CD4-positive, alpha-beta T cell (primary cell): ENCODE data around the gene AGER. TPM values are rescaled to one million over a fixed set of nuclear protein-coding genes. Genes with fewer than 3 reads are reported as not detected.
"Not testable (repeated sequence)": the region's sequence is repeated elsewhere in the genome, so short reads cannot be mapped to it uniquely, and the experiment has no call there.

Experiments
- ATAC-seq: fragments of 200-7000 bp; cut with Tn5 transposase; one replicate; pipeline ENCODE4 v1.10.0; 2022; ENCODE audit warnings: mild to moderate bottlenecking; ENCODE audit not compliant: poor library complexity
- CTCF ChIA-PET: fragments of 350-600 bp; sonication (Branson Sonifier 250); formaldehyde crosslinking; loops from one replicate; lab custom pipeline; 2021; ENCODE audit warnings: antibody characterized with exemption, inconsistent platforms; lab: Charles Lee
- POLR2A ChIA-PET: fragments of 350-600 bp; sonication (Branson Sonifier 250); formaldehyde crosslinking; loops from one replicate; lab custom pipeline; 2021; ENCODE audit warnings: antibody characterized with exemption, inconsistent platforms; lab: Charles Lee
- DNase-seq, 14 experiments: peaks; one replicate each; pipeline ENCODE4 v3.0.0-alpha.2; 2013 to 2020; ENCODE audit warnings: mixed read lengths in 2 of 14
- H3K27ac ChIP-seq, 2 donors: one replicate each; pipeline versions ENCODE4 v1.5.1 to v1.7.0; 2013; ENCODE audit warnings: low read length in 2 of 2, low read depth in 1 of 2, mild to moderate bottlenecking in 1 of 2
- H3K27me3 ChIP-seq, 2 experiments: 1 replicate in 1 of 2; 2 replicates in 1 of 2; pipeline versions ENCODE4 v1.6.1 to v1.7.0; 2013; ENCODE audit warnings: low read length in 2 of 2, control low read depth in 1 of 2, mild to moderate bottlenecking in 1 of 2, moderate library complexity in 1 of 2; ENCODE audit not compliant: insufficient read depth in 2 of 2, control insufficient read depth in 1 of 2
- H3K36me3 ChIP-seq: one replicate; pipeline ENCODE4 v1.6.1; 2013; ENCODE audit warnings: low read length, control low read depth; ENCODE audit not compliant: insufficient read depth
- H3K4me1 ChIP-seq: one replicate; pipeline ENCODE4 v1.6.1; 2013; ENCODE audit warnings: low read length, control low read depth; ENCODE audit not compliant: insufficient read depth
- H3K4me3 ChIP-seq: one replicate; pipeline ENCODE4 v1.5.1; 2013; ENCODE audit warnings: mild to moderate bottlenecking, low read length, moderate library complexity
- H3K9me3 ChIP-seq, 2 experiments: 1 replicate in 1 of 2; 2 replicates in 1 of 2; pipeline versions ENCODE4 v1.6.1 to v1.7.0; 2013; ENCODE audit warnings: low read length in 2 of 2, mild to moderate bottlenecking in 2 of 2, control low read depth in 1 of 2, moderate library complexity in 1 of 2; ENCODE audit not compliant: control insufficient read depth in 1 of 2, insufficient read depth in 1 of 2
- H3K27ac Mint-ChIP-seq: one replicate; pipeline ENCODE4 v1.8.0; 2020; ENCODE audit warnings: mixed read lengths
- H3K27me3 Mint-ChIP-seq: one replicate; pipeline ENCODE4 v1.8.0; 2021; ENCODE audit warnings: mixed read lengths
- H3K36me3 Mint-ChIP-seq: one replicate; pipeline ENCODE4 v1.8.0; 2021; ENCODE audit warnings: low read depth, mixed read lengths
- H3K4me1 Mint-ChIP-seq: one replicate; pipeline ENCODE4 v1.8.0; 2021; ENCODE audit warnings: low read depth, mixed read lengths
- H3K4me3 Mint-ChIP-seq: one replicate; pipeline ENCODE4 v1.8.0; 2020; ENCODE audit warnings: mild to moderate bottlenecking, mixed read lengths
- H3K9me3 Mint-ChIP-seq: one replicate; pipeline ENCODE4 v1.8.0; 2020; ENCODE audit warnings: mixed read lengths
- intact Hi-C, 2 experiments: fragments of 100-400 bp; cut with DNase I in 1 of 2; cut with micrococcal nuclease in 1 of 2; formaldehyde crosslinking; loops; one replicate each; pipeline versions ENCODE4 v1.15.1 to v1.9.0; 2023 to 2025; cut with DNase I, micrococcal nuclease
- total RNA-seq, 174 experiments: library from RNA in 2 of 174; stranded (reverse) in 2 of 174; gene quantifications; one replicate each; pipeline ENCODE4 v1.2.3 and lab custom pipeline; 2021 to 2026
- TF ChIP-seq, protein P1 (sequence below): fragments of 200-600 bp; IDR thresholded peaks from one replicate; pipeline ENCODE4 v1.8.0; 2022; ENCODE audit warnings: antibody characterized with exemption, mild to moderate bottlenecking

Gene AGER
- total RNA-seq, 2 experiments from 2014 or later: 23.5 to 27.0 TPM

DNA sequence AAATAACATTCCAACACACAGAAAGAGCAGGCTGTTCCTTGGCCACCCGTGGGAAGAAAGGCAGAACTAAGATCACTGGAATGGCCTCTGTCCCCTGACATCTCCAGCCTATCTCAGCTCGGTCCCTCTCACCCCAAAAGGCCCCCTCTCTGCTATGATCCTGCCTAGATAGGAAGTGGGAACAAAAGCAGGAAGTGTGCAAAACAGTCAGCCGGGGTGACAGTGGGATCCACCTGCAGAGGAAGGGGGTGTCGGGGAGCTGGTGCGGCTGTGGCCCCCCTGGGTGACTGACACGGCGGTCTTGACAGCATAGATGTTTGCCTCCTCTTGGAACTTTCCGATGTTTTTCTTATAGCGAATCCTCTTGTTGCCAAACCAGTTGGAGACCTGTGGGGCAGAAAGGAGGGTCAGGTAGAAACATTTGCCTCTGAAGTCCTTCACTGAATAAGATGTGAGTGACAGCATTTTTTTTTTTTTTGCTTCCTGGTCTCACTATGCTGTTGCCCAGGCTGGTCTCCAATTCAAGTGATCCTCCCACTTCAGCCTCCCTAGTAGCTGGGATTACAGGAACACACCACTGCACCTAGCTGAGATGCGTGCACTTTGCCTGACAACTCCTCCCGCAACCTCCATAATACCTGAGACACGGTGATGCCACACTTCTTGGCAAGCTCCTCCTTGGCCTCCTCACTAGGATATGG, 3.1 kb upstream of the AGER start:
- peak overlapping the region; percentile 54 to 69 for H3K27ac ChIP-seq
- Mint-ChIP-seq H3K9me3 (no peaks in the 10 kb centered on the region), H3K36me3 (peaks cover 80% of the 10 kb centered on the region), H3K27me3 (no peaks in the 10 kb centered on the region), H3K4me1 (peaks cover 45% of the 10 kb centered on the region), H3K27ac (peak overlapping the region; percentile 91), H3K4me3 (peak overlapping the region; percentile 82)
- POLR2A ChIA-PET: interaction anchor here (0.9 to 12.1 kb wide), 3 partner anchors 8 to 785 kb away, joined by 3 to 242 read pairs (median 11); partner anchors contain the start of genes AGPAT1 and RNF5
- intact Hi-C loops: no loop called here
- ATAC-seq (no peak), DNase-seq (peak in 1 of 14 experiments; percentile 31)
- H3K9me3 ChIP-seq: no peaks in the 10 kb centered on the region
- no peak overlapping the region for H3K4me3 ChIP-seq
- H3K27me3 ChIP-seq: no peaks in the 10 kb centered on the region
- H3K36me3 ChIP-seq: peaks cover 64% of the 10 kb centered on the region
- CTCF ChIA-PET: no interaction called here
- H3K4me1 ChIP-seq: peaks cover 58% of the 10 kb centered on the region
- TF ChIP-seq, protein P1, sequence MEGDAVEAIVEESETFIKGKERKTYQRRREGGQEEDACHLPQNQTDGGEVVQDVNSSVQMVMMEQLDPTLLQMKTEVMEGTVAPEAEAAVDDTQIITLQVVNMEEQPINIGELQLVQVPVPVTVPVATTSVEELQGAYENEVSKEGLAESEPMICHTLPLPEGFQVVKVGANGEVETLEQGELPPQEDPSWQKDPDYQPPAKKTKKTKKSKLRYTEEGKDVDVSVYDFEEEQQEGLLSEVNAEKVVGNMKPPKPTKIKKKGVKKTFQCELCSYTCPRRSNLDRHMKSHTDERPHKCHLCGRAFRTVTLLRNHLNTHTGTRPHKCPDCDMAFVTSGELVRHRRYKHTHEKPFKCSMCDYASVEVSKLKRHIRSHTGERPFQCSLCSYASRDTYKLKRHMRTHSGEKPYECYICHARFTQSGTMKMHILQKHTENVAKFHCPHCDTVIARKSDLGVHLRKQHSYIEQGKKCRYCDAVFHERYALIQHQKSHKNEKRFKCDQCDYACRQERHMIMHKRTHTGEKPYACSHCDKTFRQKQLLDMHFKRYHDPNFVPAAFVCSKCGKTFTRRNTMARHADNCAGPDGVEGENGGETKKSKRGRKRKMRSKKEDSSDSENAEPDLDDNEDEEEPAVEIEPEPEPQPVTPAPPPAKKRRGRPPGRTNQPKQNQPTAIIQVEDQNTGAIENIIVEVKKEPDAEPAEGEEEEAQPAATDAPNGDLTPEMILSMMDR: no peak

DNA sequence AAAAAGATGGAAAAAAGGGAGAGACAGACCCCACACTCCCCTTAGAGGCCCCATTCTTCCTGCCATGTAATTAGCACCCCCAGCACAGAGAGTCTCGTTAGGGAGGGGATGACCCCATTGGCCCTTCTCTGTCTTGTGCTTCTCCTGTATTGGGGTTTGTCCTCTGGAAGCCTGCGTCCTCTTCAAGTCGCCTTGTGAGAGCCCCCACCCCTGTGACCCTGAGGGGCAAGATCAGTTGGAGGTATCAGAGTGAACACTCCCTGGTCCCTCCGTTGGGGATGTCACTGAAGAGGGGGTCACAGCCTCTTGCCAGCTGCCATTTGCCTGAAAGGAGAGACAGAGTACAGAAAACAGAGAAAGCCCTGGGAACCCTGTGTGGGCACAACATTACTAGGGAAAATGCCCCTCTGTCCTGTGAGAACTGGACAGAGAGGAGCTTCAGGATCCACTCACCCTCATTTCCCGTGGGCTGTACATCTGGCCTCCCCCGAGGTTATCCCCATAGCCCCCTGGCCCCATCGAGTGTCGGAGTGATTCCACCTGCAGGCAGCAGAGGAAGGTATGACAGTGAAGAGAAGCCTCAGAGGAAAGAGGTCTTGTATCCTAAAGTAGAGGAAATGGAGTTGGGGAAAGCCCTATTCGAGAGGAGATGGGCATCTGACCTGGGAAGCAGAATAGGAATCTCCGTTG, 2.2 kb upstream of the AGER start:
- ATAC-seq, CTCF ChIA-PET, H3K4me3 ChIP-seq, H3K9me3 ChIP-seq, H3K27me3 Mint-ChIP-seq, H3K27me3 ChIP-seq, DNase-seq, intact Hi-C loops, H3K9me3 Mint-ChIP-seq: not testable (repeated sequence)
- Mint-ChIP-seq H3K36me3 (peaks cover 80% of the 10 kb centered on the region), H3K27ac (peak overlapping the region; percentile 91), H3K4me3 (peak overlapping the region; percentile 82), H3K4me1 (peaks cover 41% of the 10 kb centered on the region)
- peaks cover 68% of the 10 kb centered on the region for H3K36me3 ChIP-seq
- POLR2A ChIA-PET: interaction anchor here (0.7 to 2.7 kb wide), 2 partner anchors 9 to 1109 kb away, joined by 4 to 11 read pairs; no protein-coding TSS in a partner anchor
- H3K4me1 ChIP-seq: peaks cover 62% of the 10 kb centered on the region
- H3K27ac ChIP-seq: peak overlapping the region; percentile 54 to 69

DNA sequence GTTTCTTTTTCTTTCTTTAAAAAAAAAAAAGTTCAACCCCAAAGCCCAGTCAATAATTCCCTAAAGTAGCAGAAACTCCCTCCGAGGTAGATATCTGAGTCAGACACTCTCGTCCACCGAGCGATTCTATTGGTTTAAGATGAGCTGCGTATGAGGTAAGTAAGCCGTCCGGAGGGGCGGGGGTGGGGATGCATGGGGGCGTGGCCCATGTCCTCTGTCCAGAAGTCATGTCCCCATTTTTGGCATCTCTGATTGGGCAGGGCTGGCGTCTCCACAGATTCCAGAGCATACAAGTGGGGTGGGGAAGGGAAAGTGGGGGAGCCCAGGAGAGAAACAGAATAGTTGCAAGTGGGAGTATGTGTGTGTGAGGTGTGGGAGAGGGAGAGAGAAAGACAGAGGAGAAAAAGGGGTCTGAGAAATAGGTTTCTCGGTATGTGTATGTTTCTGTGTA, 1.7 kb upstream of the AGER start:
- H3K9me3 ChIP-seq, H3K4me3 ChIP-seq, H3K9me3 Mint-ChIP-seq, H3K27me3 Mint-ChIP-seq, CTCF ChIA-PET, H3K27me3 ChIP-seq, intact Hi-C loops: not testable (repeated sequence)
- peaks cover 81% of the 10 kb centered on the region for H3K36me3 Mint-ChIP-seq
- peak overlapping the region; percentile 54 to 69 for H3K27ac ChIP-seq
- peak overlapping the region; percentile 82 for H3K4me3 Mint-ChIP-seq
- H3K4me1 Mint-ChIP-seq: peaks cover 42% of the 10 kb centered on the region
- peak overlapping the region; percentile 91 for H3K27ac Mint-ChIP-seq
- ATAC-seq: peak; percentile 54
- peaks cover 62% of the 10 kb centered on the region for H3K4me1 ChIP-seq
- DNase-seq: peak in 9 of 14 experiments; percentile 26 to 86 (median 50)
- peaks cover 69% of the 10 kb centered on the region for H3K36me3 ChIP-seq
- POLR2A ChIA-PET: interaction anchor here (0.7 to 2.7 kb wide), 2 partner anchors 10 to 1110 kb away, joined by 4 to 11 read pairs; no protein-coding TSS in a partner anchor
